ENCODE measurements around the gene RNF208.

RNF208 gene

DNA sequence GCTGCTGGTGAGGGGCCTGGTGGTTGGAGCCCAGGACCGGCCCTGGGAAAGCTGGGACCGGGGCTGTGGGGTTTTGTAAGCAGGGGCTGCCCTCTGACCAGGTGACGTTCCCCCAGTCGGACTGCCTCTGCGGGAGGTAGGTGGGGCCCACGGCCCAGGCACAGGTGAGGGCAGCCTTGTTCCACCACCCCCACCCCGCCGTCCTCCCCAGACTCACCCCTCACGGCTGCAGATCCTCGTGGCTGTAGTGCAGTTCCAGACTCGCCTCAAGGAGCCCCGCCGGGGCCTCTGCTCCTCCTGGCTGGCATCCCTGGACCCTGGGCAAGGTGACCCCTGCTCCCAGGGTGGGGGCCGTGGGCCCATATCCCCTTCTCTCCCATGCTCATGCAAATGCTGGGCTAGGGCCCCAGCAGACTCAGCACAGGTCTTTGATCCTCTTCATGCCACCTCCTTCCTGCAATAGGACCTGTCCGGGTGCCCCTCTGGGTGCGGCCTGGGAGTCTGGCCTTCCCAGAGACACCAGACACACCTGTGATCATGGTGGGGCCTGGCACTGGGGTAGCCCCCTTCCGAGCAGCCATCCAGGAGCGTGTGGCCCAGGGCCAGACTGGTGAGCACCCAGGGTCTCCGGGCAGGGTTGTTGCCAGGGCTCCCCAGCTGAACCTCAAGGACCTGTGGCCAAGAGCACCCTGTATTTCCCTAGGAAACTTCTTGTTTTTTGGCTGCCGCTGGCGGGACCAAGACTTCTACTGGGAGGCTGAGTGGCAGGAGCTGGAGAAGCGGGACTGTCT lies 6.6 kb downstream of the RNF208 start:
- DNase-seq (no peak), ATAC-seq (ENCODE audit: insufficient read depth, low read depth) (no peak)
- no peaks in the 10 kb centered on the region for H3K4me1 ChIP-seq (ENCODE audit: insufficient read depth, low read length)
- H3K36me3 ChIP-seq (ENCODE audit: insufficient read depth, low read length), result peaks cover 28% of the 10 kb centered on the region
- H3K27ac ChIP-seq (ENCODE audit: low read length), result no peak overlapping the region
- no peak overlapping the region for H3K9ac ChIP-seq (ENCODE audit: low read depth, low read length)
- H3K27me3 ChIP-seq (ENCODE audit: insufficient read depth, low read length, poor library complexity), result no peaks in the 10 kb centered on the region
- TF ChIP-seq, protein P1, sequence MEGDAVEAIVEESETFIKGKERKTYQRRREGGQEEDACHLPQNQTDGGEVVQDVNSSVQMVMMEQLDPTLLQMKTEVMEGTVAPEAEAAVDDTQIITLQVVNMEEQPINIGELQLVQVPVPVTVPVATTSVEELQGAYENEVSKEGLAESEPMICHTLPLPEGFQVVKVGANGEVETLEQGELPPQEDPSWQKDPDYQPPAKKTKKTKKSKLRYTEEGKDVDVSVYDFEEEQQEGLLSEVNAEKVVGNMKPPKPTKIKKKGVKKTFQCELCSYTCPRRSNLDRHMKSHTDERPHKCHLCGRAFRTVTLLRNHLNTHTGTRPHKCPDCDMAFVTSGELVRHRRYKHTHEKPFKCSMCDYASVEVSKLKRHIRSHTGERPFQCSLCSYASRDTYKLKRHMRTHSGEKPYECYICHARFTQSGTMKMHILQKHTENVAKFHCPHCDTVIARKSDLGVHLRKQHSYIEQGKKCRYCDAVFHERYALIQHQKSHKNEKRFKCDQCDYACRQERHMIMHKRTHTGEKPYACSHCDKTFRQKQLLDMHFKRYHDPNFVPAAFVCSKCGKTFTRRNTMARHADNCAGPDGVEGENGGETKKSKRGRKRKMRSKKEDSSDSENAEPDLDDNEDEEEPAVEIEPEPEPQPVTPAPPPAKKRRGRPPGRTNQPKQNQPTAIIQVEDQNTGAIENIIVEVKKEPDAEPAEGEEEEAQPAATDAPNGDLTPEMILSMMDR (IDR thresholded peaks at IDR 0.05; ENCODE audit: borderline replicate concordance, extremely low read depth, low read length, poor library complexity, severe bottlenecking), result no peak
- TF ChIP-seq EZH2 (IDR thresholded peaks at IDR 0.05; ENCODE audit: borderline replicate concordance, low read depth, low read length, severe bottlenecking), result no peak
- no peaks in the 10 kb centered on the region for H3K79me2 ChIP-seq (ENCODE audit: insufficient read depth, low read length)
- no peak overlapping the region for H3K4me2 ChIP-seq (ENCODE audit: insufficient read depth, low read length)
- H3K4me3 ChIP-seq (ENCODE audit: low read depth in 1 of 2, low read length in 2 of 2), result no peak overlapping the region
- H2AFZ ChIP-seq (ENCODE audit: low read depth, low read length), result no peak overlapping the region
- peaks cover 3% of the 10 kb centered on the region; the same call in 1 of the 2 replicates for H4K20me1 ChIP-seq (ENCODE audit: insufficient read depth, low read length)
- no peaks in the 10 kb centered on the region for H3K9me3 ChIP-seq (ENCODE audit: insufficient read depth, low read length, severe bottlenecking)

DNA sequence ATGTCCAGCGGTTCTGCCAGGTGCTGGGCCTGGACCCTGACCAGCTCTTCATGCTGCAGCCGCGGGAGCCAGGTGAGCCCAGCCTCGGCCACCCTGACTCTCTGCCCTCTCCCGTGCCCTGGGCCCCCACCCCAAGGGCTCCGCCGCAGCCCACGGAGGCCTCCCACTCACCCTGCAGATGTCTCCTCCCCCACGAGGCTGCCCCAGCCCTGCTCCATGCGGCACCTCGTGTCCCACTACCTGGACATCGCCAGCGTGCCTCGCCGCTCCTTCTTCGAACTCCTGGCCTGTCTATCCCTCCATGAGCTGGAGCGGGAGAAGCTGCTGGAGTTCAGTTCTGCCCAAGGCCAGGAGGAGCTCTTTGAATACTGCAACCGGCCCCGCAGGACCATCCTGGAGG lies 7.4 kb downstream of the RNF208 start:
- TF ChIP-seq EZH2 (IDR thresholded peaks at IDR 0.05; ENCODE audit: borderline replicate concordance, low read depth, low read length, severe bottlenecking), result no peak
- TF ChIP-seq, protein P1 (IDR thresholded peaks at IDR 0.05; ENCODE audit: borderline replicate concordance, extremely low read depth, low read length, poor library complexity, severe bottlenecking), result no peak
- H3K36me3 ChIP-seq (ENCODE audit: insufficient read depth, low read length), result peaks cover 28% of the 10 kb centered on the region

DNA sequence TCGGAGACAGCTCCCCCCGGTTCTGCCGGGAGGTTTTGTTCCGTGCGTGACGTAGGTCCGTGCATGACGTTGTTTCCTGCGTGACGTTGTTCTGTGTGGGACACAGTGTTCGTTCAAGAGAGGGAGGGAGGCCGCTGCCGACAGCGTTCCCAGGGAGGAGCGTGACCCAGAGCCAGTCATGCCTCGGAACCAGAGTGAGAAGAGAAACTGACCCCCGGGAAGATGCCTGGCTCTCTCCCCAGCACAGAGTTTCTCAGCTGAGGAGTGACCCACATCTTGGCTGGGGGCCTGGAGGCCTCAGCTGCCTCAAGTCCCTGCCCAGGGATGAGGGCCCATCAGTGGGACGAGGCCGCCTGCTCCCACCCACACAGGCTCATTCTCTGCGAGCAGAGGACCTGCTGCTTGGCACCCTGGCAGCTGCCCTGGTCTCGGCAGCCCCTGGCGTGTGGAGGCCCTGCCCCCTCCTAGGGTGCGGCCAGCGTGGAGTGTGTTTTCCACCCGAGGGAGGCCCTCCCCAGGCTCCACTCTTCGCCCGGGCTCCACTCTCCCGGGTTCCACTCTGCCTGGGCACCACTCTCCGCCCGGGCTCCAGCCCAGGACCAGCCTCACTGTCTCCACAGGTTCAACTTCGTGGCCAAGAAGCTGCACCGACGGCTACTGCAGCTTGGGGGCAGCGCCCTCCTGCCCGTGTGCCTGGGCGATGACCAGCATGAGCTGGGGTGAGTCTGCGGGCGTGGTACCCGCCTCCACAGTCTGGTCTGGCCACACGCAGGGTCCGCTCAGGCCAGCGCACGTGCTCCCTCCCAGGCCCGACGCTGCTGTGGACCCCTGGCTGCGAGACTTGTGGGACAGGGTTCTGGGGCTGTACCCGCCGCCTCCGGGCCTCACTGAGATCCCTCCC lies 8.6 kb downstream of the RNF208 start:
- Histone ChIP-seq H3K27ac (ENCODE audit: low read length) (no peak overlapping the region), H3K36me3 (ENCODE audit: insufficient read depth, low read length) (peaks cover 36% of the 10 kb centered on the region)

More for the DNA sequence above, 7.4 kb downstream of the RNF208 start:
- no peak for DNase-seq
- H3K4me3 ChIP-seq (ENCODE audit: low read depth in 1 of 2, low read length in 2 of 2), result no peak overlapping the region
- ATAC-seq (ENCODE audit: insufficient read depth, low read depth), result no peak
- no peak overlapping the region for H3K4me2 ChIP-seq (ENCODE audit: insufficient read depth, low read length)
- no peak overlapping the region for H2AFZ ChIP-seq (ENCODE audit: low read depth, low read length)
- no peak overlapping the region for H3K27ac ChIP-seq (ENCODE audit: low read length)
- no peaks in the 10 kb centered on the region for H3K4me1 ChIP-seq (ENCODE audit: insufficient read depth, low read length)
- no peak overlapping the region for H3K9ac ChIP-seq (ENCODE audit: low read depth, low read length)
- H3K9me3 ChIP-seq (ENCODE audit: insufficient read depth, low read length, severe bottlenecking), result no peaks in the 10 kb centered on the region
- no peaks in the 10 kb centered on the region for H3K79me2 ChIP-seq (ENCODE audit: insufficient read depth, low read length)
- H4K20me1 ChIP-seq (ENCODE audit: insufficient read depth, low read length), result peaks cover 3% of the 10 kb centered on the region; the same call in 1 of the 2 replicates
- no peaks in the 10 kb centered on the region for H3K27me3 ChIP-seq (ENCODE audit: insufficient read depth, low read length, poor library complexity)

More for the DNA sequence above, 8.6 kb downstream of the RNF208 start:
- Histone ChIP-seq H3K9me3 (ENCODE audit: insufficient read depth, low read length, severe bottlenecking) (no peaks in the 10 kb centered on the region), H4K20me1 (ENCODE audit: insufficient read depth, low read length) (peaks cover 3% of the 10 kb centered on the region; the same call in 1 of the 2 replicates), H3K9ac (ENCODE audit: low read depth, low read length) (no peak overlapping the region), H2AFZ (ENCODE audit: low read depth, low read length) (no peak overlapping the region), H3K79me2 (ENCODE audit: insufficient read depth, low read length) (no peaks in the 10 kb centered on the region), H3K4me1 (ENCODE audit: insufficient read depth, low read length) (no peaks in the 10 kb centered on the region), H3K4me3 (ENCODE audit: low read depth in 1 of 2, low read length in 2 of 2) (no peak overlapping the region), H3K27me3 (ENCODE audit: insufficient read depth, low read length, poor library complexity) (no peaks in the 10 kb centered on the region), H3K4me2 (ENCODE audit: insufficient read depth, low read length) (no peak overlapping the region)
- no peak for ATAC-seq (ENCODE audit: insufficient read depth, low read depth)
- DNase-seq, result no peak
- no peak for TF ChIP-seq EZH2 (IDR thresholded peaks at IDR 0.05; ENCODE audit: borderline replicate concordance, low read depth, low read length, severe bottlenecking)
- TF ChIP-seq, protein P1 (IDR thresholded peaks at IDR 0.05; ENCODE audit: borderline replicate concordance, extremely low read depth, low read length, poor library complexity, severe bottlenecking), result peak; percentile 22
